Measurements from ENCODE around the gene ANLN. TPM values are rescaled to one million over a fixed set of nuclear protein-coding genes. Genes with fewer than 3 reads are reported as not detected.

ANLN gene
- total RNA-seq, 1 experiment from 2014 or later, result 238 TPM

DNA sequence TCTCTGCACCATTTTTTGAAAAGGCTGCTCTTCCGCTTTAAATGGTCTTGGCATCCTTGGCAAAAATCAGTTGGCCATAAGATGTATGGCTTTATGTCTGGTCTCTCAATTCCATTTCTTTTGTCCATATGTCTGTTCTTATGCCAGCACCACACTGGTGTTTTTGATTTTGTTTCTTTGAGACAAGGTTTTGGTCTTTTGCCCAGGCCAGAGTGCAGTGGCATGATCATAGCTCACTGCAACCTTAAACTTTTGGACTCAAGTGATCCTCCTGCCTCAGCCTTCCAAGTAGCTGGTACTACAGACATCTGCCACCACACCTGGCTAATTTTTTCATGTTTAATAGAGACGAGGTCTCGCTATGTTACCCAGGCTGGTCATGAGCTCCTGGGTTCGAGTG is 48.5 kb downstream of the ANLN start:
- in situ Hi-C loops (cut with HindIII; ENCODE audit: low pct_unique_long_range_greater_than_20kb, low sequenced_read_pairs), result no loop called here

DNA sequence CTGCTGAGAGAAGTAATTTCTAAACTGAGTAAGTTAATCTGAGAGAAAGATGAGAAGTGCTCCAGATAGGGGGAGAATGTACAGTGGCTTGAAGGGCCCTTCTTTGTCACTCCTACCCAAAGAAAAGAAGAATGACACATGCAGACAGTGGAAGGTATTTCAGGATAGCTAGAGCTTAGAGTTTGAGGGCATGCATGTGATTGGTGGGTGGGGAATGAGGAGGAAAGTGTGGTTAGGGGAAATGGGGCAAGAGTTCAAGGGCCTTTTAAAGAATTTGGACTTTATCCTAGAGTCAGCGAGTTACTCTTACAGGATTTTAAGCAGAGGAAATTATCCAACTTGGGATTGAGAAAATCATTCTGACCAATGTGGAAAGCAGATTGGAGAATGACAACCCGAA is 50.0 kb downstream of the ANLN start:
- no peaks in the 10 kb centered on the region for H3K27me3 ChIP-seq (ENCODE audit: control insufficient read depth, insufficient read depth, low read length)
- H3K9me3 ChIP-seq (ENCODE audit: control insufficient read depth, insufficient read depth, low read depth, low read length), result no peaks in the 10 kb centered on the region
- intact Hi-C loops (cut with micrococcal nuclease; ENCODE audit: unreplicated experiment) (no loop called here), in situ Hi-C loops (cut with HindIII; ENCODE audit: low pct_unique_long_range_greater_than_20kb, low sequenced_read_pairs) (no loop called here)
- no peaks in the 10 kb centered on the region for H3K4me1 ChIP-seq (ENCODE audit: control insufficient read depth, insufficient read depth, low read length)
- no peak overlapping the region for H3K4me3 ChIP-seq (ENCODE audit: low read depth in 2 of 2, low read length in 2 of 2)
- peaks cover 70% of the 10 kb centered on the region for H3K36me3 ChIP-seq (ENCODE audit: control insufficient read depth, insufficient read depth, low read length)
- DNase-seq (ENCODE audit: low read depth, low spot score), result no peak
- no peak for TF ChIP-seq TCF7L2 (IDR thresholded peaks at IDR 0.05; ENCODE audit: low read depth, low read length)
- TF ChIP-seq POLR2AphosphoS5 (IDR thresholded peaks at IDR 0.05; ENCODE audit: low read depth, low read length), result no peak
- TF ChIP-seq, protein P1, sequence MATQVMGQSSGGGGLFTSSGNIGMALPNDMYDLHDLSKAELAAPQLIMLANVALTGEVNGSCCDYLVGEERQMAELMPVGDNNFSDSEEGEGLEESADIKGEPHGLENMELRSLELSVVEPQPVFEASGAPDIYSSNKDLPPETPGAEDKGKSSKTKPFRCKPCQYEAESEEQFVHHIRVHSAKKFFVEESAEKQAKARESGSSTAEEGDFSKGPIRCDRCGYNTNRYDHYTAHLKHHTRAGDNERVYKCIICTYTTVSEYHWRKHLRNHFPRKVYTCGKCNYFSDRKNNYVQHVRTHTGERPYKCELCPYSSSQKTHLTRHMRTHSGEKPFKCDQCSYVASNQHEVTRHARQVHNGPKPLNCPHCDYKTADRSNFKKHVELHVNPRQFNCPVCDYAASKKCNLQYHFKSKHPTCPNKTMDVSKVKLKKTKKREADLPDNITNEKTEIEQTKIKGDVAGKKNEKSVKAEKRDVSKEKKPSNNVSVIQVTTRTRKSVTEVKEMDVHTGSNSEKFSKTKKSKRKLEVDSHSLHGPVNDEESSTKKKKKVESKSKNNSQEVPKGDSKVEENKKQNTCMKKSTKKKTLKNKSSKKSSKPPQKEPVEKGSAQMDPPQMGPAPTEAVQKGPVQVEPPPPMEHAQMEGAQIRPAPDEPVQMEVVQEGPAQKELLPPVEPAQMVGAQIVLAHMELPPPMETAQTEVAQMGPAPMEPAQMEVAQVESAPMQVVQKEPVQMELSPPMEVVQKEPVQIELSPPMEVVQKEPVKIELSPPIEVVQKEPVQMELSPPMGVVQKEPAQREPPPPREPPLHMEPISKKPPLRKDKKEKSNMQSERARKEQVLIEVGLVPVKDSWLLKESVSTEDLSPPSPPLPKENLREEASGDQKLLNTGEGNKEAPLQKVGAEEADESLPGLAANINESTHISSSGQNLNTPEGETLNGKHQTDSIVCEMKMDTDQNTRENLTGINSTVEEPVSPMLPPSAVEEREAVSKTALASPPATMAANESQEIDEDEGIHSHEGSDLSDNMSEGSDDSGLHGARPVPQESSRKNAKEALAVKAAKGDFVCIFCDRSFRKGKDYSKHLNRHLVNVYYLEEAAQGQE (IDR thresholded peaks at IDR 0.05; ENCODE audit: insufficient read depth in 1 of 2, low read depth in 2 of 2, low read length in 1 of 2), result no peak
- TF ChIP-seq, protein P2, sequence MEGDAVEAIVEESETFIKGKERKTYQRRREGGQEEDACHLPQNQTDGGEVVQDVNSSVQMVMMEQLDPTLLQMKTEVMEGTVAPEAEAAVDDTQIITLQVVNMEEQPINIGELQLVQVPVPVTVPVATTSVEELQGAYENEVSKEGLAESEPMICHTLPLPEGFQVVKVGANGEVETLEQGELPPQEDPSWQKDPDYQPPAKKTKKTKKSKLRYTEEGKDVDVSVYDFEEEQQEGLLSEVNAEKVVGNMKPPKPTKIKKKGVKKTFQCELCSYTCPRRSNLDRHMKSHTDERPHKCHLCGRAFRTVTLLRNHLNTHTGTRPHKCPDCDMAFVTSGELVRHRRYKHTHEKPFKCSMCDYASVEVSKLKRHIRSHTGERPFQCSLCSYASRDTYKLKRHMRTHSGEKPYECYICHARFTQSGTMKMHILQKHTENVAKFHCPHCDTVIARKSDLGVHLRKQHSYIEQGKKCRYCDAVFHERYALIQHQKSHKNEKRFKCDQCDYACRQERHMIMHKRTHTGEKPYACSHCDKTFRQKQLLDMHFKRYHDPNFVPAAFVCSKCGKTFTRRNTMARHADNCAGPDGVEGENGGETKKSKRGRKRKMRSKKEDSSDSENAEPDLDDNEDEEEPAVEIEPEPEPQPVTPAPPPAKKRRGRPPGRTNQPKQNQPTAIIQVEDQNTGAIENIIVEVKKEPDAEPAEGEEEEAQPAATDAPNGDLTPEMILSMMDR (IDR thresholded peaks at IDR 0.05), result no peak
- no peak for TF ChIP-seq SIN3A (IDR thresholded peaks at IDR 0.05; ENCODE audit: borderline replicate concordance, insufficient read depth, low read depth, low read length)
- ATAC-seq, result no peak
- POLR2A ChIA-PET, result no interaction called here
- BruUV-seq (replicated peaks), result no TSS peak
- no peak overlapping the region for H3K27ac ChIP-seq (ENCODE audit: low read length)
- CTCF ChIA-PET, result no interaction called here

More for the DNA sequence above, 48.5 kb downstream of the ANLN start:
- Histone ChIP-seq H3K36me3 (ENCODE audit: control insufficient read depth, insufficient read depth, low read length) (peaks cover 70% of the 10 kb centered on the region), H3K27me3 (ENCODE audit: control insufficient read depth, insufficient read depth, low read length) (no peaks in the 10 kb centered on the region), H3K4me1 (ENCODE audit: control insufficient read depth, insufficient read depth, low read length) (no peaks in the 10 kb centered on the region), H3K9me3 (ENCODE audit: control insufficient read depth, insufficient read depth, low read depth, low read length) (no peaks in the 10 kb centered on the region), H3K27ac (ENCODE audit: low read length) (no peak overlapping the region), H3K4me3 (ENCODE audit: low read depth in 2 of 2, low read length in 2 of 2) (no peak overlapping the region)
- intact Hi-C loops (cut with micrococcal nuclease; ENCODE audit: unreplicated experiment), result no loop called here
- TF ChIP-seq, protein P2 (IDR thresholded peaks at IDR 0.05), result no peak
- TF ChIP-seq POLR2AphosphoS5 (IDR thresholded peaks at IDR 0.05; ENCODE audit: low read depth, low read length) (no peak), SIN3A (IDR thresholded peaks at IDR 0.05; ENCODE audit: borderline replicate concordance, insufficient read depth, low read depth, low read length) (no peak), TCF7L2 (IDR thresholded peaks at IDR 0.05; ENCODE audit: low read depth, low read length) (no peak)
- TF ChIP-seq, protein P1 (IDR thresholded peaks at IDR 0.05; ENCODE audit: insufficient read depth in 1 of 2, low read depth in 2 of 2, low read length in 1 of 2), result no peak
- DNase-seq (ENCODE audit: low read depth, low spot score), result no peak
- CTCF ChIA-PET, result no interaction called here
- no TSS peak for BruUV-seq (replicated peaks)
- no peak for ATAC-seq
- POLR2A ChIA-PET, result no interaction called here

Data from Panc1 (cell line).